GM21576 (cell line): ENCODE results near the gene CCDC178.

ENCODE experiments used
- ATAC-seq: cut with Tn5 transposase; IDR thresholded peaks from one replicate; pipeline ENCODE4 v1.9.1; 2021; ENCODE audit warnings: mild to moderate bottlenecking, moderate library complexity; ENCODE audit not compliant: unreplicated experiment

The CCDC178 gene

GRCh38 chr18:33146014-33146413 is 294.5 kb downstream of the CCDC178 start:
- ATAC-seq: no peak

DNA sequence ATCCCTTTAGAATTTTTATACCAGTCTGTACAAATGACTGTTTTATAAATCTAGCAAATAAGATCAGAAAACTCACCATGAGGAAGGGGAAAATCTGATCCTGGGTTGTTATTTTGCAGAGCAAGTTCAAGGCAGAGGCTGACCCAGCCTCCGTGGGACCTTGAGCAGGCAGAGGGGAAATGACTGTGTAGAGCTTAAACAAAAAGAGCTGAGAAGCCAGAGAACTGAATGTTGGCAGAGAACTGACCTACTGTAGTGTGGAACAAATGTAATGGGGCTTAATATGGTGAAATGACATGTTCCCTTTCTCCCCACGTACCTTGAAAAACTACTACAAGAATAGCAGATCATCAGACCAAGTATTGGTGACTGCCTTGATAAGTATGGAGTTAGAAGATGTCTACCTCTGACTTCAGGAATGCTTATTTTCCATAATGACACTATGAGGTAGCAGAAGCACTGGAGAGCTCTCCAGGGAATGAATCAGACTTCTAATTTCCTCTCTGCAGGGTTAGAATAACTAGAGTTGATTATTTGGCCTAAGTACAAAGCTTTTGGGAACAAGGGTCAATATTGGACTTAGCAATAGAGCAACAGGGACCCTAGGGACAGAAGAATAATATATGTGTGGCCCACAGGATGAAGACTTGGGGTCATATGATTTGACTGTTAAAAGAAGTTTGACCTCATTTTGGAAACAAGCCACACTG is 304.4 kb downstream of the CCDC178 start:
- no peak for ATAC-seq

DNA sequence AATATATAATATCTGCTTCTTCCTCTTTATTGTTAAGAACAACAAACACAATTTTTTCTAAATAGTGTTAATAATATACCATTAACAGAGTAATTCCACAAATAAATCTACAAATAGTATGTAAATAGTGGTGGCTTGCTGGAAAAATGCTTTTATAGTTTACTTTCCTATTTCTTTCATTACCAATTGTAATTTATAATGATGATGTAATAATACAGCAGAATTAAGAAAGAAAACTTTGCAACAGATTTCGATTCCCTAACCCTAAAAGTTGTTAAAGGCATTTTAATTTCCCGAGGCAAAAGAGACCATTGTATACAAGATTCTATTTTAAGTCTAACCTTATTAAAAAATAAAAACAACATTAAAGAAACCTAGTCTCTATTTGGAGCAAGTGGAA is 307.9 kb downstream of the CCDC178 start:
- ATAC-seq: no peak

DNA sequence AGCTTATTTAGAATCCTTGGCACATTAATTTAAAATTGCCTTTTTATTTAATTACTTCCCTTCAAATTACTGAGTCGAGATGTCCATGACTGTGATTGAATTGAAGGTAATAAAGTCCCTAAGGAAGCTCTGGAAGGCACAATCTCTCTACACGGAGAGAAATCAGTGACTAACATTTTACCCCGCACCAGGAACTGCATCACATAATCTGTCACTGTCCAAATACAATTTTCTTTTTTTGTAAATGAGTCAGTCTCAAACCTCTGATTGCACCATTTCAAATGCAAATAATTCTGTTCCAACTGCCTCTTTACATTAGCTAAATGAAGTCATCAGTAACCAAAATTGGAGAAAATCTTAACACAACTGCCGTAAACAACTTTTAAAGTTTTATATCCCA is 311.9 kb downstream of the CCDC178 start:
- ATAC-seq: no peak

- no peak for ATAC-seq
Measured at GRCh38 chr18:33123862-33124518, 316.5 kb downstream of the CCDC178 start.

DNA sequence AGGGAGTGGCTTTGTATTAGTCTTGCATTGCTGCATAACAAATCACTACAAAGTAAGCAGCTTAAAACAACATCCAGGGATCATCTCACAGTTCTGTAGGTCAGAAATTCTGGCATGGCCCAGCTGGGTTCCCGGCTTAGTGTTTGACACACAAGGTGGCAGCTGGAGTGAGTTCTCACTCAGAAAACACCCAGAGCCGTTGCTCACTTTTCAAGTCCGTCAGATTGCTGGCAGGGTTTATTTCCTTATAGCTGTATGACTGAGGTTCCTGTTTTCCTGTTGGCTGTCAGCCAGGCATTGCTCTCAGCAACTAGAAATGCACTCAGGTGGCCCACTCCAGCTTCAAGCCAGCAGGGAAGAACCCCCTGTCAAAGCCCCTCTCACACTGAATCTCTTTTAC is 324.1 kb downstream of the CCDC178 start:
- no peak for ATAC-seq

DNA sequence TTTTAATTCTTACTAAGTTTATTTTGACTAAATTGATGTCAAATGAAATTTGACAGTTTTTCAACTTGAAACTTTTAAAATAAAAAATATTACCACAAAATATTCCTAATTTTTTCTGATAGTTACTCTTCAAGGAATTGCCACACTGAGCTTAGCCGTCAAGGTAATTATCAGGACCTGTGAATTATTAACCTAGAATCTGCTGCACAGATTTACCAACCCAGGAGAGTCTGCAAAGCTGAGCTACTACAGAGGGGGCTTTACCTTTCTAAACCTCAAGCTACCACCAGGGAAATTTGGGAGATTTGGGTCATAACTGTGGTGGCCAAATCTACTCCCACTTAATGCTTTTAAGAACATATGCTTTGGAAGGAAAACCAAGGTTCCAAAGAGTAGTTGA is 324.6 kb downstream of the CCDC178 start:
- ATAC-seq: no peak

- ATAC-seq: no peak
Measured at GRCh38 chr18:33115476-33115875, 325.0 kb downstream of the CCDC178 start.

DNA sequence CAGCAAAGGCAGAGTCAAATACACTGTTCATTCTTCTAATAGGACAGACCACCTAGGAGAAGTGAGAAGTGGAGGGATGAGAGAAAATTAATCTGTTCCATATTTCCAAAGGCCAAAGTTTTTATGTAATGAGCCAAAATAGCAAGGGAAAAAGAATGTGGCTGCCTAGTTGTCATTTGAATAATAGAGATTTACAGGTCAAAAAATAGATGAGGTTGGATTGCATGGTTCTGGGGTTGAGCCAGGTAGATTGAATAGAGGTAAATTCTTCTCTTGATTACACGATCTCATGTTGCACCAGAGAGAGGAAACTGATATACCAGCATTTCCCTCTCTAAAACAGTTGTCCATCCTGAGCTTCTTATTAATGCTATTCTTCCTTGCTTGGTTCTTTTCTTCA is 325.8 kb downstream of the CCDC178 start:
- ATAC-seq: no peak

GRCh38 chr18:33113416-33113815 is 327.1 kb downstream of the CCDC178 start:
- ATAC-seq: no peak

- ATAC-seq: no peak
Measured at GRCh38 chr18:33107511-33107910, 333.0 kb downstream of the CCDC178 start.

GRCh38 chr18:33101316-33101715 is 339.2 kb downstream of the CCDC178 start:
- no peak for ATAC-seq

- ATAC-seq: no peak
Measured at GRCh38 chr18:33099626-33100025, 340.9 kb downstream of the CCDC178 start.

GRCh38 chr18:33097126-33097525 is 343.4 kb downstream of the CCDC178 start:
- no peak for ATAC-seq

DNA sequence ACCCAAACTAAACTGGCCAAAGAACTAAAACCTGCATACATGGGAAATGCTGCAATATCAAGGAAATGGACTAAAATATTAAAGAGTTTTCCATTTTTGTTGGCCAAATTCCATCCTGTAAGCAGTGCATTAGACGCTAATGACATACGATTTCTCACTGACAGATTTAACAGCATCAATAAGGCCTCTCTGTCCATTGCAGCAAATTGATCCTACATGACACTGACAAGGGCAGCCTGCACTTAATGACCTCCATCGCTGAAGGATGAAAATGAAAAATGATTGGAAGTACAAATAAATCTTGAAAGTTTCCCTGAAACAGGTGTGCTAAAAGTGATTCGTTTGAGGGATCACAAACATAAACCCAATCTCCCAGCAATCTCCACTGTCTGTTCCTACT is 350.1 kb downstream of the CCDC178 start:
- no peak for ATAC-seq

- no peak for ATAC-seq
Measured at GRCh38 chr18:33076601-33077000, 363.9 kb downstream of the CCDC178 start.

DNA sequence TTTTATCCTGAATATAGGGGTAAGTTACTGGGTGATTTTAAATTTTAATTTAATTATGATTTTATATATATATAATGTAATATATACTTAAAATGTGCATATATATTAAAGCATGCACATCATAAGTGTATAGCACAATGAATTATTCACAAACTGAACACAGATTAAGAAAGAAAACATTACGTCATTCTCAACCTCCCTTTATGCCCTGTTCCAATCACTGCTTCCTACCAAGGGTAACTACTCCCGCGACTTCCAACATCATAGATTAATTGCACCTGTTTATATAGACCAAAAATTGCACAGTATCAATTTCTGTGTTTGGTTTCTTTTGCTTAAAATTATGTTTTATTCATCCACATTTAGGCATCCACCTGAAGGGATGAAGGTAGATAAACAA is 366.4 kb downstream of the CCDC178 start:
- no peak for ATAC-seq

- ATAC-seq: no peak
Measured at GRCh38 chr18:33062834-33063364, 377.6 kb downstream of the CCDC178 start.

DNA sequence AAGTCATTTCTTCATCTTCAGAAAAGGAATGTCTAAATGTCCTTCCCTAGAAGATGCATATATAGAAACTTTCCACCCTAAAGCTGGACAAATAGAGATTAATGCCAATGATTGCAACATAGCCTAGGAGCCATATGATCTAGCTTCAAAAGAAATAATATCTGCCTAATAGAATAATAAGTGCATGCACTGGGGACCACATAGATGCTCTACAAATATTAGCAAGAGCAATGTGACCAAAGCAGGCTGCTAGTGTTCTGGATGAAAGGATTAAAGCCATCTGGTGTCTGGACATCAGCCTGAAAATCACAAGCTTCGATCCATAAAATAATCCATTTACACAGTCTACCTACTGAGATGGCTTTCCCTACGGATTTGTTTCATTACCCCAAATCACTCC is 387.6 kb downstream of the CCDC178 start:
- no peak for ATAC-seq

DNA sequence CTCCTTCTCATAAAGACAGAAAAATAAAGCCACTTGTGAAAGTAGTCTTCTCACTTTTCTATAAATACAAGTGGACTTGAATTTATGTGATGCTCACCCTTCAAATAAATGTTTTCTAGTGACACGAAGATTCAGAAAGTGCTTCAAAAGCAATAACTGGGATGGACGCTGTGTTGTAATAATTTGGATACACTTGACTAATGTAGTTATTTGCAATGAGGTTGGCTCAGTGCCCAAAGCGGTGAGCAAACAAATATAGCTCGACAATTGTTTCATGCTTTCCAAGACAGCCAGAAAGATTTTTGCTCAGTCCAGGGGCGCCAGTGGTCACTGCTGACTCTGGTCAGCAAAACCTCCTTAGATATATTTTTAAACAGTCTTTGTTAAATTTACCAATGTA is 389.1 kb downstream of the CCDC178 start:
- ATAC-seq: no peak

DNA sequence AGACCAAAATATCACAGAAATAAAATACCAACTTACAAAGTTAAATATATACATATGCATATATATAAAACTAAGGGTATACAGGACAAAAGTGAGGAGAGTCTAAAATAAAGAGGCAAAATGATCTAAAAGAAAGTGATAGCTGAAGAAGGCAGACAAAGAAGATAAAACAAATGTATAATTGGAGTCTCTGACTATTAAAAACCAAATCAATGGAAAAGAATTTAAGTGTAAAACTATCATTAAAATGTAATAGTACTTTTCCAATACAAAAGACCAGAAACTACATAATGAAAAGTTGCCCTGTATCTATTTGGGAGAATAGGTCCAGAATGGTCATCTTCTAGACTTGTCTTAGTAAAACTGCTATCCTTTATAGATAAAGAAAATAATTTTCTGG is 400.3 kb downstream of the CCDC178 start:
- no peak for ATAC-seq

GRCh38 chr18:33034945-33035344 is 405.6 kb downstream of the CCDC178 start:
- no peak for ATAC-seq
